Tibial artery (tissue), 4 donors: ENCODE data around the gene CCNG2.
A peak's percentile ranks its signal among the peaks of the same experiment; 100 is the strongest.

ENCODE experiments used
- DNase-seq, 2 donors: peaks; one replicate each; pipeline ENCODE4 v3.0.0-alpha.2; 2019
- H3K27ac ChIP-seq, 2 donors: fragments of 200-600 bp; sonication (generic) in 1 of 2; 1 replicate in 1 of 2; 2 replicates in 1 of 2; pipeline ENCODE4 v1.5.1; 2018 to 2019; ENCODE audit warnings: mild to moderate bottlenecking in 1 of 2
- H3K27me3 ChIP-seq, 2 donors: fragments of 200-600 bp; sonication (generic) in 1 of 2; one replicate each; pipeline versions ENCODE4 v1.5.1 to v1.6.0; 2016 to 2019
- H3K36me3 ChIP-seq, 3 donors: fragments of 200-600 bp; sonication (generic) in 2 of 3; one replicate each; pipeline ENCODE4 v1.5.1; 2016 to 2019; ENCODE audit warnings: mild to moderate bottlenecking in 2 of 3
- H3K4me1 ChIP-seq, 4 donors: fragments of 200-600 bp; sonication (generic) in 2 of 4; 1 replicate in 3 of 4; 2 replicates in 1 of 4; pipeline ENCODE4 v1.5.1; 2016 to 2019
- H3K4me3 ChIP-seq, 2 donors: fragments of 200-600 bp; sonication (generic) in 1 of 2; 1 replicate in 1 of 2; 2 replicates in 1 of 2; pipeline ENCODE4 v1.5.1; 2018 to 2019; ENCODE audit warnings: mild to moderate bottlenecking in 2 of 2
- H3K9me3 ChIP-seq, 3 donors: fragments of 200-600 bp; sonication (generic) in 1 of 3; one replicate each; pipeline ENCODE4 v1.5.1; 2016 to 2019
- intact Hi-C: fragments of 100-400 bp; cut with DNase I; formaldehyde crosslinking; loops from one replicate; pipeline ENCODE4 v1.15.0; 2023; ENCODE audit warnings: low total_unique reads
- TF ChIP-seq, protein P1 (sequence below), 2 experiments: fragments of 200-600 bp in 1 of 2; fragments of 450-650 bp in 1 of 2; IDR thresholded peaks; one replicate each; pipeline ENCODE4 v1.5.1; 2017 to 2019; ENCODE audit warnings: antibody characterized with exemption in 2 of 2, mild to moderate bottlenecking in 1 of 2, moderate library complexity in 1 of 2

Gene CCNG2

GRCh38 chr4:77159806-77160205 is 2.8 kb downstream of the CCNG2 start:
- H3K4me1 ChIP-seq: peaks cover 0 to 47% (median 17%) of the 10 kb centered on the region in 4 donors
- peak overlapping the region; percentile 98 to 100 for H3K27ac ChIP-seq
- H3K27me3 ChIP-seq: no peaks in the 10 kb centered on the region
- H3K4me3 ChIP-seq: no peak overlapping the region
- no peak for DNase-seq
- TF ChIP-seq, protein P1, sequence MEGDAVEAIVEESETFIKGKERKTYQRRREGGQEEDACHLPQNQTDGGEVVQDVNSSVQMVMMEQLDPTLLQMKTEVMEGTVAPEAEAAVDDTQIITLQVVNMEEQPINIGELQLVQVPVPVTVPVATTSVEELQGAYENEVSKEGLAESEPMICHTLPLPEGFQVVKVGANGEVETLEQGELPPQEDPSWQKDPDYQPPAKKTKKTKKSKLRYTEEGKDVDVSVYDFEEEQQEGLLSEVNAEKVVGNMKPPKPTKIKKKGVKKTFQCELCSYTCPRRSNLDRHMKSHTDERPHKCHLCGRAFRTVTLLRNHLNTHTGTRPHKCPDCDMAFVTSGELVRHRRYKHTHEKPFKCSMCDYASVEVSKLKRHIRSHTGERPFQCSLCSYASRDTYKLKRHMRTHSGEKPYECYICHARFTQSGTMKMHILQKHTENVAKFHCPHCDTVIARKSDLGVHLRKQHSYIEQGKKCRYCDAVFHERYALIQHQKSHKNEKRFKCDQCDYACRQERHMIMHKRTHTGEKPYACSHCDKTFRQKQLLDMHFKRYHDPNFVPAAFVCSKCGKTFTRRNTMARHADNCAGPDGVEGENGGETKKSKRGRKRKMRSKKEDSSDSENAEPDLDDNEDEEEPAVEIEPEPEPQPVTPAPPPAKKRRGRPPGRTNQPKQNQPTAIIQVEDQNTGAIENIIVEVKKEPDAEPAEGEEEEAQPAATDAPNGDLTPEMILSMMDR (IDR thresholded peaks at IDR 0.05): no peak
- intact Hi-C loops: loop anchor here (5.0 kb wide), 3 partner anchors 58 to 213 kb away; partner anchors contain the start of genes CCNI and SEPTIN11
- peaks cover 34 to 41% (median 38%) of the 10 kb centered on the region in 3 donors for H3K36me3 ChIP-seq
- no peaks in the 10 kb centered on the region for H3K9me3 ChIP-seq

DNA sequence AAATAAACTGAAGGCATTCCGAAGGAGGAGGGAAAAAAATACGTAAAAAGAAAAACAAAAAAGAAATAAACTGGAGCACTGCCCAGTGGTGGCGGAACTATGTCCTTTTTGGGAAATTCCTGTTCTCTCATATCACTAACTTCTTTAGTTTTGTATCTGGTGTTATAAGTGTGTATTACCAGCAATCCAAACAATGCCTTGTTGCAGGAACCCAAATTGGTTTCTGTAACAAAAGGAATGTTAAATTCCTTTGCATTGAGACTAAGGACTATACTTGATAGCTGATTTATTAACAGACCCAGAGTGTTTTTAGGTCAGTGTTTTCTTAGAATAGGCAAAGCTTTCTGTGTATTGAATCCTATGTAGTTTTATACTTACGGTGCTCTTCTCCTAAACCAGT is 6.6 kb downstream of the CCNG2 start:
- intact Hi-C loops: no loop called here
- Histone ChIP-seq H3K27me3 (no peaks in the 10 kb centered on the region), H3K4me3 (no peak overlapping the region), H3K9me3 (no peaks in the 10 kb centered on the region), H3K36me3 (peaks cover 65 to 78% (median 66%) of the 10 kb centered on the region in 3 donors), H3K27ac (peak overlapping the region in 1 of 2 donors; percentile 7), H3K4me1 (peaks cover 0 to 38% (median 16%) of the 10 kb centered on the region in 4 donors)
- DNase-seq: no peak
- TF ChIP-seq, protein P1 (IDR thresholded peaks at IDR 0.05): no peak

GRCh38 chr4:77167173-77167572 is 10.2 kb downstream of the CCNG2 start:
- DNase-seq: no peak
- Histone ChIP-seq H3K9me3 (no peaks in the 10 kb centered on the region), H3K27ac (no peak overlapping the region), H3K36me3 (peaks cover 59 to 85% (median 81%) of the 10 kb centered on the region in 3 donors), H3K4me3 (no peak overlapping the region), H3K4me1 (peaks cover 0 to 23% (median 13%) of the 10 kb centered on the region in 4 donors), H3K27me3 (no peaks in the 10 kb centered on the region)
- TF ChIP-seq, protein P1 (IDR thresholded peaks at IDR 0.05): no peak
- intact Hi-C loops: no loop called here

DNA sequence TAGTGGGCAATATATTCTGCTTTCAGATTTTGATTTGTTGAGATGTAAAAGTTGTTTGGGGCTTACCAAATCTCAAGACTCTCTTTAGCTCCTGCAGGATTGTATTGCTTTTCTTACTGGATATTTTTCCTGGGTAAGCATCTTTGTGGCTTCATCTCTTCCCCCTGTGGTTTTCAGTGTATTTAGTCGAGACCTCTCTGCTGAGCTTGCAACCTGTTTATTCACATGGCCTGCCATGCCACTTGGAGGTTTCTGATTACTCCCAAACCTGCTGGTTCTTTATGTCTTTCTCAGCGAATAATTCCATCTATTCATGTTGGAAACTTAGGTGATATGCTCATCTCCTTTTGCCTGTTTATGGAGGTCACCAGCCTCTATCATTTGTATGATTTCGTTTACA is 10.9 kb downstream of the CCNG2 start:
- H3K27me3 ChIP-seq: no peaks in the 10 kb centered on the region
- no peak for DNase-seq
- intact Hi-C loops: no loop called here
- H3K4me1 ChIP-seq: peaks cover 0 to 17% (median 10%) of the 10 kb centered on the region in 4 donors
- peaks cover 52 to 78% (median 74%) of the 10 kb centered on the region in 3 donors for H3K36me3 ChIP-seq
- H3K27ac ChIP-seq: no peak overlapping the region
- TF ChIP-seq, protein P1 (IDR thresholded peaks at IDR 0.05): no peak
- H3K9me3 ChIP-seq: no peaks in the 10 kb centered on the region
- no peak overlapping the region for H3K4me3 ChIP-seq

- Histone ChIP-seq H3K9me3 (no peaks in the 10 kb centered on the region), H3K4me1 (peaks cover 0 to 7% (median 3%) of the 10 kb centered on the region in 4 donors), H3K36me3 (peaks cover 40 to 63% (median 58%) of the 10 kb centered on the region in 3 donors), H3K4me3 (no peak overlapping the region), H3K27ac (no peak overlapping the region), H3K27me3 (no peaks in the 10 kb centered on the region)
- DNase-seq: no peak
- intact Hi-C loops: no loop called here
- TF ChIP-seq, protein P1 (IDR thresholded peaks at IDR 0.05): no peak
These were observed 12.5 kb downstream of the CCNG2 start for GRCh38 chr4:77169481-77169880.

DNA sequence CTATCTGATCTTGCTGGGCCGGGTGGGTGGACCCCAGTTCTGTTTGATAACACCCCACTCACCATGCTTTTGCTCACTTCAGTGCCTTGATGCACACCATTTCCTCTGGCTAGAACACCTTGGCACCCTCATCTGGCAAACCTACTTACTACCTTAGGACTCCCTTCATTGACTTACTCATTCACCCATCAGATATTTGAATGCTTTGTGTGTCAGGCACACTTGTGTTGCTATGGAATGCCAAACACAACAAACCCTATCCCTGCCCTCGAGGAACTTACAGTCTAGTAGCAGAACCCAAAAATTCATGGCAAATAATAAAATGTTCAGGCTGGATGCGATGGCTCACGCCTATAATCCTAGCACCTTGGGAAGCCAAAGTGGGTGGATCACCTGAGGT is 13.9 kb downstream of the CCNG2 start:
- H3K27me3 ChIP-seq: no peaks in the 10 kb centered on the region
- peaks cover 0 to 2% (median 0%) of the 10 kb centered on the region in 4 donors for H3K4me1 ChIP-seq
- H3K27ac ChIP-seq: no peak overlapping the region
- TF ChIP-seq, protein P1 (IDR thresholded peaks at IDR 0.05): no peak
- H3K4me3 ChIP-seq: no peak overlapping the region
- intact Hi-C loops: no loop called here
- peaks cover 26 to 51% (median 49%) of the 10 kb centered on the region in 3 donors for H3K36me3 ChIP-seq
- no peak for DNase-seq
- H3K9me3 ChIP-seq: no peaks in the 10 kb centered on the region
